ENCODE results near the gene CYP3A4.
"Not testable (repeated sequence)": the region's sequence is repeated elsewhere in the genome, so short reads cannot be mapped to it uniquely, and the experiment has no call there.

The CYP3A4 gene

GRCh38 chr7:99730238-99730810, 53.7 kb downstream of the CYP3A4 start:
- no peak overlapping the region for H4K8ac ChIP-seq (ENCODE audit: low read depth, low read length)
- no peaks in the 10 kb centered on the region for H3K27me3 ChIP-seq (ENCODE audit: insufficient read depth, low read length, poor library complexity)
- H3K18ac ChIP-seq (ENCODE audit: low read length): no peak overlapping the region
- no peak overlapping the region for H3K56ac ChIP-seq (ENCODE audit: low read length)
- no peaks in the 10 kb centered on the region for H3K36me3 ChIP-seq (ENCODE audit: control insufficient read depth, insufficient read depth, low read length)
- no peak overlapping the region for H3K4me3 ChIP-seq (ENCODE audit: low read length)
- H2BK120ac ChIP-seq (ENCODE audit: low read depth, low read length): no peak overlapping the region
- H3K4me1 ChIP-seq (ENCODE audit: control insufficient read depth, low read depth, low read length): no peaks in the 10 kb centered on the region
- H3K27ac ChIP-seq (ENCODE audit: low read depth, low read length): no peak overlapping the region
- no peak overlapping the region for H3K4ac ChIP-seq (ENCODE audit: low read depth, low read length)
- H3K4me2 ChIP-seq (ENCODE audit: low read length): no peak overlapping the region
- H2BK5ac ChIP-seq (ENCODE audit: low read length): no peak overlapping the region
- H2AK5ac ChIP-seq (ENCODE audit: low read length): no peak overlapping the region
- no peaks in the 10 kb centered on the region for H3K79me1 ChIP-seq (ENCODE audit: low read length)
- no peak overlapping the region for H4K5ac ChIP-seq (ENCODE audit: low read length)
- H2BK15ac ChIP-seq (replicated peaks; ENCODE audit: low read depth): no peak overlapping the region
- WGBS (ENCODE audit: extremely low coverage, insufficient coverage, low lambda C conversion rate): no CpG with 5 or more reads among the region's 1 CpG
- no peaks in the 10 kb centered on the region for H3K79me2 ChIP-seq (ENCODE audit: control insufficient read depth, insufficient read depth, low read length)
- H3K23ac ChIP-seq (ENCODE audit: low read length): no peak overlapping the region
- no peak overlapping the region for H3K9ac ChIP-seq (ENCODE audit: low read length)
- no peak for DNase-seq

DNA sequence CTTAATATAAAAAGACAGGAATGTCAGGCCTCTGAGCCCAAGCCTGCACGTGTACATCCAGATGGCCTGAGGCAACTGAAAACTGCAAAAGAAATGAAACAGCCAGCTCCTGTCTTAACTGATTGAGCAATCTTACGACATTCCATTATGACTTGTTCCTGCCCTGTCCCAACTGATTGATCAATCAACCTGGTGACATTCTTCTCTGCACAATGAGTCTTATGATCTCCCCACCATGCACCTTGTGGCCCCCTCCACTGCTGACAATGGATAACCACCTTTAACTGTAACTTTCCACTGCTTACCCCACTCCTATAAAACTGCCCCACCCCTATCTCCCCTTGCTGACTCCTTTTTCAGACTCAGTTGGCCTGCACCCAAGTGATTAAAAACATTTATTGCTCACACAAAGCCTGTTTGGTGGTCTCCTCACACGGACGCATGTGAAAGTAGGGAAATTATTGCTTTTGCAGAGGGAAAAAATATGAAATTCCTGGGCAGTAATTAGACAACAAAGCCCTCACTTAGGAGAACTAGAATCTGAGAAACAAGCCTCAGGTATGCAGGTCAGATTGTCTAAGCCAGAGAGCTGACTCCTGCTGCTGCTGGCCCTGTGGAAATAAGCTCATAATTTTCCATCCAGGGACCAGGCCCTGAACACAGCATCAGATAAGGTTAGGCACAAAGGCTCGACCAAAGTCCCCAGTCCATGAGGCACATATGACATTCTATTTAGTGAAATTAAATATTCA, 54.3 kb downstream of the CYP3A4 start:
- Histone ChIP-seq H2BK15ac (replicated peaks; ENCODE audit: low read depth) (no peak overlapping the region), H3K4ac (ENCODE audit: low read depth, low read length) (no peak overlapping the region), H2AK5ac (ENCODE audit: low read length) (no peak overlapping the region), H4K5ac (ENCODE audit: low read length) (no peak overlapping the region), H3K27me3 (ENCODE audit: insufficient read depth, low read length, poor library complexity) (no peaks in the 10 kb centered on the region), H3K79me2 (ENCODE audit: control insufficient read depth, insufficient read depth, low read length) (no peaks in the 10 kb centered on the region), H3K18ac (ENCODE audit: low read length) (no peak overlapping the region), H3K79me1 (ENCODE audit: low read length) (no peaks in the 10 kb centered on the region), H4K8ac (ENCODE audit: low read depth, low read length) (no peak overlapping the region), H3K4me2 (ENCODE audit: low read length) (no peak overlapping the region), H2BK120ac (ENCODE audit: low read depth, low read length) (no peak overlapping the region), H3K9ac (ENCODE audit: low read length) (no peak overlapping the region), H3K56ac (ENCODE audit: low read length) (no peak overlapping the region), H3K4me1 (ENCODE audit: control insufficient read depth, low read depth, low read length) (no peaks in the 10 kb centered on the region), H3K23ac (ENCODE audit: low read length) (no peak overlapping the region), H2BK5ac (ENCODE audit: low read length) (no peak overlapping the region), H3K36me3 (ENCODE audit: control insufficient read depth, insufficient read depth, low read length) (no peaks in the 10 kb centered on the region), H3K27ac (ENCODE audit: low read depth, low read length) (no peak overlapping the region), H3K4me3 (ENCODE audit: low read length) (no peak overlapping the region)
- no CpG with 5 or more reads among the region's 5 CpGs for WGBS (ENCODE audit: extremely low coverage, insufficient coverage, low lambda C conversion rate)
- DNase-seq: no peak

- Histone ChIP-seq H3K4me2 (ENCODE audit: low read length) (no peak overlapping the region), H3K36me3 (ENCODE audit: control insufficient read depth, insufficient read depth, low read length) (no peaks in the 10 kb centered on the region), H4K5ac (ENCODE audit: low read length) (no peak overlapping the region), H2BK120ac (ENCODE audit: low read depth, low read length) (no peak overlapping the region), H3K79me2 (ENCODE audit: control insufficient read depth, insufficient read depth, low read length) (no peaks in the 10 kb centered on the region), H2BK5ac (ENCODE audit: low read length) (no peak overlapping the region), H3K23ac (ENCODE audit: low read length) (no peak overlapping the region), H3K56ac (ENCODE audit: low read length) (no peak overlapping the region), H2AK5ac (ENCODE audit: low read length) (no peak overlapping the region), H3K27me3 (ENCODE audit: insufficient read depth, low read length, poor library complexity) (no peaks in the 10 kb centered on the region), H3K4me3 (ENCODE audit: low read length) (no peak overlapping the region), H3K27ac (ENCODE audit: low read depth, low read length) (no peak overlapping the region), H4K8ac (ENCODE audit: low read depth, low read length) (no peak overlapping the region), H3K18ac (ENCODE audit: low read length) (no peak overlapping the region), H3K9ac (ENCODE audit: low read length) (no peak overlapping the region), H3K4ac (ENCODE audit: low read depth, low read length) (no peak overlapping the region), H3K79me1 (ENCODE audit: low read length) (no peaks in the 10 kb centered on the region), H3K4me1 (ENCODE audit: control insufficient read depth, low read depth, low read length) (no peaks in the 10 kb centered on the region), H2BK15ac (replicated peaks; ENCODE audit: low read depth) (no peak overlapping the region)
- WGBS (ENCODE audit: extremely low coverage, insufficient coverage, low lambda C conversion rate): no CpG with 5 or more reads among the region's 2 CpGs
- no peak for DNase-seq
Observed at GRCh38 chr7:99728615-99729014, 55.4 kb downstream of the CYP3A4 start.

- H3K18ac ChIP-seq (ENCODE audit: low read length); H3K27ac ChIP-seq (ENCODE audit: low read depth, low read length); H3K23ac ChIP-seq (ENCODE audit: low read length); H2BK120ac ChIP-seq (ENCODE audit: low read depth, low read length); H3K4me1 ChIP-seq (ENCODE audit: control insufficient read depth, low read depth, low read length); H3K79me2 ChIP-seq (ENCODE audit: control insufficient read depth, insufficient read depth, low read length); H2AK5ac ChIP-seq (ENCODE audit: low read length); H2BK5ac ChIP-seq (ENCODE audit: low read length); H3K4me2 ChIP-seq (ENCODE audit: low read length); H3K36me3 ChIP-seq (ENCODE audit: control insufficient read depth, insufficient read depth, low read length); H4K5ac ChIP-seq (ENCODE audit: low read length); H3K4me3 ChIP-seq (ENCODE audit: low read length); H3K27me3 ChIP-seq (ENCODE audit: insufficient read depth, low read length, poor library complexity); H3K9ac ChIP-seq (ENCODE audit: low read length); H2BK15ac ChIP-seq (replicated peaks; ENCODE audit: low read depth); H3K79me1 ChIP-seq (ENCODE audit: low read length); H4K8ac ChIP-seq (ENCODE audit: low read depth, low read length); H3K4ac ChIP-seq (ENCODE audit: low read depth, low read length); H3K56ac ChIP-seq (ENCODE audit: low read length); DNase-seq: not testable (repeated sequence)
- no CpG with 5 or more reads among the region's 6 CpGs for WGBS (ENCODE audit: extremely low coverage, insufficient coverage, low lambda C conversion rate)
Observed at GRCh38 chr7:99723201-99723600, 60.8 kb downstream of the CYP3A4 start.

GRCh38 chr7:99720800-99721595, 63.0 kb downstream of the CYP3A4 start:
- Histone ChIP-seq H3K4me2 (ENCODE audit: low read length) (no peak overlapping the region), H3K4me3 (ENCODE audit: low read length) (no peak overlapping the region), H3K56ac (ENCODE audit: low read length) (no peak overlapping the region), H2BK5ac (ENCODE audit: low read length) (no peak overlapping the region), H2BK15ac (replicated peaks; ENCODE audit: low read depth) (no peak overlapping the region), H3K23ac (ENCODE audit: low read length) (no peak overlapping the region), H3K27ac (ENCODE audit: low read depth, low read length) (no peak overlapping the region), H3K79me2 (ENCODE audit: control insufficient read depth, insufficient read depth, low read length) (no peaks in the 10 kb centered on the region), H4K5ac (ENCODE audit: low read length) (no peak overlapping the region), H3K27me3 (ENCODE audit: insufficient read depth, low read length, poor library complexity) (no peaks in the 10 kb centered on the region), H3K79me1 (ENCODE audit: low read length) (no peaks in the 10 kb centered on the region), H3K9ac (ENCODE audit: low read length) (no peak overlapping the region), H2BK120ac (ENCODE audit: low read depth, low read length) (no peak overlapping the region), H3K18ac (ENCODE audit: low read length) (no peak overlapping the region), H2AK5ac (ENCODE audit: low read length) (no peak overlapping the region), H3K36me3 (ENCODE audit: control insufficient read depth, insufficient read depth, low read length) (no peaks in the 10 kb centered on the region), H3K4ac (ENCODE audit: low read depth, low read length) (no peak overlapping the region), H3K4me1 (ENCODE audit: control insufficient read depth, low read depth, low read length) (no peaks in the 10 kb centered on the region), H4K8ac (ENCODE audit: low read depth, low read length) (no peak overlapping the region)
- no peak for DNase-seq
- no CpG with 5 or more reads among the region's 5 CpGs for WGBS (ENCODE audit: extremely low coverage, insufficient coverage, low lambda C conversion rate)
